Effector CD8-positive, alpha-beta T cell (primary cell): ENCODE data around the gene IQCM.
"Not testable (repeated sequence)": the region's sequence is repeated elsewhere in the genome, so short reads cannot be mapped to it uniquely, and the experiment has no call there.

Experiments used
- DNase-seq: peaks from one replicate; lab custom pipeline; 2025; lab: John Stamatoyannopoulos, UW

Gene IQCM

GRCh38 chr4:149468669-149469068, 347.0 kb downstream of the IQCM start:
- not testable (repeated sequence) for DNase-seq

GRCh38 chr4:149466446-149466845, 349.2 kb downstream of the IQCM start:
- no peak for DNase-seq

- DNase-seq: no peak
These were observed 349.7 kb downstream of the IQCM start for GRCh38 chr4:149465955-149466354.

- no peak for DNase-seq
These were observed 372.1 kb downstream of the IQCM start for GRCh38 chr4:149443537-149443936.

- no peak for DNase-seq
These were observed 374.3 kb downstream of the IQCM start for GRCh38 chr4:149441338-149441737.

GRCh38 chr4:149426461-149426860, 389.2 kb downstream of the IQCM start:
- DNase-seq: no peak

GRCh38 chr4:149409555-149409962, 406.1 kb downstream of the IQCM start:
- no peak for DNase-seq

- no peak for DNase-seq
These were observed 406.5 kb downstream of the IQCM start for GRCh38 chr4:149409146-149409545.

- DNase-seq: no peak
These were observed 411.5 kb downstream of the IQCM start for GRCh38 chr4:149404143-149404542.

- DNase-seq: no peak
These were observed 412.6 kb downstream of the IQCM start for GRCh38 chr4:149403081-149403480.

- DNase-seq: no peak
These were observed 416.6 kb downstream of the IQCM start for GRCh38 chr4:149398993-149399392.

- no peak for DNase-seq
These were observed 444.7 kb downstream of the IQCM start for GRCh38 chr4:149370785-149371420.

GRCh38 chr4:149370002-149370401, 445.6 kb downstream of the IQCM start:
- DNase-seq: no peak

- DNase-seq: no peak
These were observed 462.4 kb downstream of the IQCM start for GRCh38 chr4:149353241-149353640.

GRCh38 chr4:149349541-149349940, 466.1 kb downstream of the IQCM start:
- no peak for DNase-seq

- no peak for DNase-seq
These were observed 468.5 kb downstream of the IQCM start for GRCh38 chr4:149347139-149347538.

- DNase-seq: no peak
These were observed 470.2 kb downstream of the IQCM start for GRCh38 chr4:149345424-149345823.

- DNase-seq: no peak
These were observed 471.2 kb downstream of the IQCM start for GRCh38 chr4:149344436-149344835.

GRCh38 chr4:149343614-149344013, 472.0 kb downstream of the IQCM start:
- no peak for DNase-seq

GRCh38 chr4:149341117-149341516, 474.5 kb downstream of the IQCM start:
- DNase-seq: not testable (repeated sequence)

- DNase-seq: no peak
These were observed 487.5 kb downstream of the IQCM start for GRCh38 chr4:149328161-149328560.

GRCh38 chr4:149322203-149322602, 493.4 kb downstream of the IQCM start:
- no peak for DNase-seq

- no peak for DNase-seq
These were observed 494.2 kb downstream of the IQCM start for GRCh38 chr4:149321438-149321837.

- no peak for DNase-seq
These were observed 504.6 kb downstream of the IQCM start for GRCh38 chr4:149311076-149311475.
